T-helper 1 cell treated with Interleukin-12 subunit alpha and Interleukin-12 subunit beta and Interleukin-4 antibody, amounts not matched to agents 30 μg/mL and 1 μg/mL, for 36 hours (primary cell): ENCODE measurements around the gene ATP6V0D1.

Experiments used
- H3K27ac Mint-ChIP-seq: one replicate; pipeline ENCODE4 v1.8.0; 2021; ENCODE audit warnings: mild to moderate bottlenecking, mixed read lengths
- H3K27me3 Mint-ChIP-seq: one replicate; pipeline ENCODE4 v1.8.0; 2021; ENCODE audit warnings: low read depth, mixed read lengths
- H3K36me3 Mint-ChIP-seq: one replicate; pipeline ENCODE4 v1.8.0; 2021; ENCODE audit warnings: low read depth, mixed read lengths
- H3K4me1 Mint-ChIP-seq: one replicate; pipeline ENCODE4 v1.8.0; 2021; ENCODE audit warnings: low read depth, mixed read lengths
- H3K4me3 Mint-ChIP-seq: one replicate; pipeline ENCODE4 v1.8.0; 2021; ENCODE audit warnings: mild to moderate bottlenecking, moderate library complexity, mixed read lengths
- H3K9me3 Mint-ChIP-seq: one replicate; pipeline ENCODE4 v1.8.0; 2021; ENCODE audit warnings: mixed read lengths

Gene ATP6V0D1

DNA sequence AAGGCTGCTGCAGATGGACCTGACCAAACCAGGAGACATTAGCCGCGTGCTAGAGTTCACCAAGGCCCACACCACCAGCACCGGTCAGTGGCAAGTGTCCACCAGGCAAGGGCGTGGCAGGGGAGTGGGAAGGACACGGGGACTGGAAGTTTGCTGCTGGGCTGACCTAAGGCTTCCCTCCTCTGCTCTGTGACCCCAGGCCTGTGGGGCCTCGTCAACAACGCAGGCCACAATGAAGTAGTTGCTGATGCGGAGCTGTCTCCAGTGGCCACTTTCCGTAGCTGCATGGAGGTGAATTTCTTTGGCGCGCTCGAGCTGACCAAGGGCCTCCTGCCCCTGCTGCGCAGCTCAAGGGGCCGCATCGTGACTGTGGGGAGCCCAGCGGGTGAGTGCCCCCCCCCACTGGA lies 45.2 kb downstream of the ATP6V0D1 start:
- no peak overlapping the region for H3K27ac Mint-ChIP-seq
- H3K27me3 Mint-ChIP-seq = peaks cover 13% of the 10 kb centered on the region
- peaks cover 6% of the 10 kb centered on the region for H3K4me1 Mint-ChIP-seq
- H3K4me3 Mint-ChIP-seq = no peak overlapping the region
- H3K9me3 Mint-ChIP-seq = no peaks in the 10 kb centered on the region
- peaks cover 7% of the 10 kb centered on the region for H3K36me3 Mint-ChIP-seq

DNA sequence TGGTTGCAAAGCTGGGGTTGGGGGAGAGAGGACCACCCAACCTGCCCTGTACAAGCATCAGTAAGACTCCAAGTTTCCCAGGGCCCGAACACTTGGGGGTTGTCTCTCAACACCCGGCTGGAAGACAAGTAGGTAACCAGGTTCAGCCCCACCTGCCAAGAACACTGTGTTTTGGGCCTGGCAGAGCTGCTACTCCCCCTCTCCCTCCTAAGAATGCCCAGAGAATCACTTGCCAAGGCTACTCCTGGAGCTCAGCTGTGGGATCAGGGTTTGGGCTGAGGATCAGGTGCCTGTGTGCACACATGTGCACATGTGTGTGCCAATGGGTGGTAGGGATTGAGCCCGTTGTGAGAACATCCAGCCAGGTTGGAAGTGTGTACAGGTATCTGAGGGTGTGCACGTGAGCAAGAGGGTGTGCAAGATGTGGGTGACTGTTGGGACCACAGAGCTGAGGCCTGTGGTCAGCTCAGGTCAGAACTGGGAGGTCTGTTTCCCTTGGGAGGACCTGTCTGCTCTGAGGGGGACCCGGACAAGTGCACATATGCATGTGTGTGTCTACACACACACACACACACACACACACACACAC lies 47.7 kb downstream of the ATP6V0D1 start:
- Mint-ChIP-seq H3K27ac (no peak overlapping the region), H3K9me3 (no peaks in the 10 kb centered on the region), H3K27me3 (peaks cover 36% of the 10 kb centered on the region), H3K36me3 (peaks cover 2% of the 10 kb centered on the region), H3K4me1 (peaks cover 9% of the 10 kb centered on the region), H3K4me3 (no peak overlapping the region)

DNA sequence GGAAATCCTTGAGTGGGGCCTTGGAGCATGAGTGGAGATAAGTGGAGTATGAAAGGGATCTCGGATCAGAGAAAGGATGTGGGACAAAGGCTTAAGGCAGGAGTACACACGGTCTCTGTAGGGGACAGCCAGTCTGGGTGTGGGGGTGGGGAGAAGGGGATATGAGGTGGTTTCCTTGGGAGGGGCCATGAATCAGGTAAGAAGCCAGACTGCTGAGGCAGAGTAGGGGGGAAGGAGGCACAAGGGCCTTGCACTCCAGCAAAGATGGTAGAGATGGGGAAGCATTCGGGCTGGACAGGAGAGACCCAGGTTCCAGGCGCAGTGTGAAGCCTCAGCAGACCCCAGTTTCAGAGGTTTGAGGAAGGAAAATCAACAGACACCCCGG lies 48.5 kb downstream of the ATP6V0D1 start:
- Mint-ChIP-seq H3K4me3 (no peak overlapping the region), H3K27me3 (peaks cover 40% of the 10 kb centered on the region), H3K9me3 (no peaks in the 10 kb centered on the region), H3K36me3 (peaks cover 2% of the 10 kb centered on the region), H3K27ac (no peak overlapping the region), H3K4me1 (peaks cover 5% of the 10 kb centered on the region)

DNA sequence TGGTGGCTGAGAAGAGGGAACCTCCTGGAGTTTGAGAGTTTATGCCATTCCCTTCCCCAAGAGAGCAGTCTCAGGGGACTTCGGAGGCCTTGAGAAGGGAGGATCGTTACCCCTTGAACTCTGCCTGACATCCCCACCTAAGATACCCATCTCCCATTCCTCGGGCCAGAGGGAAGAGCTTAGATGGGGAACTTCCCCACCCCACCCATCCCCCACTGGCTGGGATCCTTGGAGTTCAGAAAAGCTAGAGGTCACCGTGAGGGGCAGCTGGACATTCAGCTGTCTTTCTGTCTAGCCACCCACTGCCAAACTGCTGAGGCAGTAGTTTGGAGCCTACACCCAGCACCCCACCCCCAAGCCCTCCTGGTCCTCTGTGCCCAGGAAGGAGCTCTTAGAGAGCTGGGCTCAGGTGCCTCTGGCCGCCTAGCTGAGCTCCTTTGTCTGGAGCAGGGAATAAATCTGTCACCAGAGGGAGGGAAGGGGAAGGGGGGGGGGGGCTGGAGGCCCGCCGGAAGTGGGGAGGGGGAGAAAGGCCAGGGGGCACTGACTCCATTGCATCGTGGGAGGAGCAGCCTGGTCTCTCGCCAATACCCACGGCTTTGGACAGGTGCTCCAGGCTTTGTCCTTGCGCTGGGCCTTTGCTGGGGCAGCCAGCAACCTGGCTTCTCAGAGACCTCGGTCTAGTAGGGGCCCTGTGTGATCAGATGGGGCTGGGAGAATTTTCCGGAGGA lies 49.0 kb downstream of the ATP6V0D1 start:
- no peak overlapping the region for H3K27ac Mint-ChIP-seq
- H3K4me3 Mint-ChIP-seq = peak overlapping the region; percentile 31
- H3K4me1 Mint-ChIP-seq = peaks cover 5% of the 10 kb centered on the region
- no peaks in the 10 kb centered on the region for H3K9me3 Mint-ChIP-seq
- H3K36me3 Mint-ChIP-seq = peaks cover 2% of the 10 kb centered on the region
- H3K27me3 Mint-ChIP-seq = peaks cover 44% of the 10 kb centered on the region

DNA sequence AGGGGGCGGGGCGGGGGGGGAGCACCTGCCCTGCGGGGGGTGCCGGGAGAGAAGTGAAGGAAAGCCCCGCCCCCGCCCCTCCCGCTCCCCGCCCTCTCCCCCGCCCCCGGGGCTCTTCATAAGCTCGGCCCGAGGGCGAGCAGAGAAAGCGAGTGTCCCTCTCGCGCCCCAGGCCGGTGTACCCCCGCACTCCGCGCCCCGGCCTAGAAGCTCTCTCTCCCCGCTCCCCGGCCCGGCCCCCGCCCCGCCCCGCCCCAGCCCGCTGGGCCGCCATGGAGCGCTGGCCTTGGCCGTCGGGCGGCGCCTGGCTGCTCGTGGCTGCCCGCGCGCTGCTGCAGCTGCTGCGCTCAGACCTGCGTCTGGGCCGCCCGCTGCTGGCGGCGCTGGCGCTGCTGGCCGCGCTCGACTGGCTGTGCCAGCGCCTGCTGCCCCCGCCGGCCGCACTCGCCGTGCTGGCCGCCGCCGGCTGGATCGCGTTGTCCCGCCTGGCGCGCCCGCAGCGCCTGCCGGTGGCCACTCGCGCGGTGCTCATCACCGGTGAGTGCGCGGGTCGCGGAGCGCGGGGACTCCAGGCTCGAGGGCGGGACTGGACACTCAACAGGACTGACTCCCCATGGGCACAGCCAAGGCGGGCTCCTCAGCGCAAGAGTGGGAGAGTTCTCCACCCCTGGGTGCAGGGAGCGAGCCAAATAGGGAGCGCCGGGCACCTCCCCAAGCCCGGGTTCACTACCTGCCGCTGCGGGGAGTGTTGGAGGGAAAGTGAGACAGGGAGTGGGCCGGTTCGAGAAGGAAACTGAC lies 49.8 kb downstream of the ATP6V0D1 start, which contains the start of gene HSD11B2:
HSD11B2 (plus strand) TSS at position 145 of the 798 bp plus-strand sequence; CDS start at position 273, 128 bp downstream.
- H3K27ac Mint-ChIP-seq = peak within 1 kb of the TSS; percentile 15
- peak within 1 kb of the TSS; percentile 75 for H3K4me3 Mint-ChIP-seq
- peaks cover 5% of the 10 kb centered on the region for H3K4me1 Mint-ChIP-seq
- no peaks in the 10 kb centered on the region for H3K9me3 Mint-ChIP-seq
- peaks cover 50% of the 10 kb centered on the region for H3K27me3 Mint-ChIP-seq
- peaks cover 2% of the 10 kb centered on the region for H3K36me3 Mint-ChIP-seq

DNA sequence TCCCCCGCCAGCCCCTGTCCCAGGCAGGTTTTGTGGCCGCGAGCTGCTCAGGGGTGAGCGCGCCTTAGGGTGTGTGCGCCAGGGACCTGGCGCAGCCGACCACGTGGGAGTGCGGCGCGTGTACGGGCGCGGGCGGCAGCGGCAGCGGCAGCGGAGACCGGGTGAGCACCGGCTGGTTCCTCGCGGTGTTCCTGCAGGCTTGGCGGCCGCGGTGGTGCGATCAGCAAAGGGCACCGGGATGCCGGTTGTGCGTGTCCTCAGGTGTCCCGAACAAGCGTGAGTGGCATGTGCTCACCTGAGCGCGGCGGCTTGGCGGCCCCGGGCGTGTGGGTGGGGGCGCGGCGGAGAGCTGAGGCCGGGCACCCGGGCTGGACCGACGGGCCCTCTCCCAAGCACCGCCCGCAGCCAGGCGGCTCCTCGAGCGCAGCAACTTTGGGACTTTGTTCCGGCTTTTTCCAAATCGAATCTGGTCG lies 50.4 kb downstream of the ATP6V0D1 start:
- H3K27me3 Mint-ChIP-seq = peaks cover 50% of the 10 kb centered on the region
- H3K4me3 Mint-ChIP-seq = peak overlapping the region; percentile 75
- peak overlapping the region; percentile 15 for H3K27ac Mint-ChIP-seq
- peaks cover 2% of the 10 kb centered on the region for H3K36me3 Mint-ChIP-seq
- H3K4me1 Mint-ChIP-seq = peaks cover 5% of the 10 kb centered on the region
- no peaks in the 10 kb centered on the region for H3K9me3 Mint-ChIP-seq

DNA sequence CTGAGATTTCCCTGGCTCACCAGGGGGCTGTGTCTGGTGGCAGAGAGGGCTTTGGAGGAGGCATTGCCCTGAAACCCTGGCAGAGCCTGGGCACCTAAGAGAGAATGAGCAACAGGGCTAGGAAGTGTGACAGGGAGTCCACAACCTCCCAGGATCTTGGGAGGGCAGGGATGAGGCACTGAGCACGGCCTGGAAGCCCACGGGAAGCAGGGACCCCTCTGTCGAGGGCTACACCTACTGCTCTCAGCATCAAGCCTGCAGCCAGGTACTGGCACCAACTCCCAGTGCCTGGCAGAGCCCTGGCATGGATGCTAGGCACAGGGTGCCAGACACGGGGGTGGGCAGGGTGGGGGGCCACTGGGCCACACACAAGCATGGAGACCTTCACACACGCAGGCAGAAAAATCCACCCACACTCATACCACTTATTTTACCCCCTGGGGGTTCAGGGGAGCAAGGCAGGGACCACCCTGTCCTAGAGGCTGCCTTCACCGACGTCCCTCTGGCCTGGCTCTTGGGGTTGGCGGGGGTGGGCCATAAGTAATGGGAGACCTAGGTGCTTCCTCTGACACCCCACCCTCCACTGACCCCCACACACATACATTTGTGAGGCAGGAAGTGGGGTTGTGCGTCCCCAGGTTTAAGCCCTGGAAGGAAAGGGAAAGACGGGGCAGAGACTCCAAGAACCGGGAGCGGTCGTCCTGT lies 51.0 kb downstream of the ATP6V0D1 start:
- Mint-ChIP-seq H3K36me3 (peaks cover 2% of the 10 kb centered on the region), H3K27me3 (peaks cover 55% of the 10 kb centered on the region), H3K4me3 (peak overlapping the region; percentile 75), H3K4me1 (peaks cover 5% of the 10 kb centered on the region), H3K27ac (peak overlapping the region; percentile 15), H3K9me3 (no peaks in the 10 kb centered on the region)

DNA sequence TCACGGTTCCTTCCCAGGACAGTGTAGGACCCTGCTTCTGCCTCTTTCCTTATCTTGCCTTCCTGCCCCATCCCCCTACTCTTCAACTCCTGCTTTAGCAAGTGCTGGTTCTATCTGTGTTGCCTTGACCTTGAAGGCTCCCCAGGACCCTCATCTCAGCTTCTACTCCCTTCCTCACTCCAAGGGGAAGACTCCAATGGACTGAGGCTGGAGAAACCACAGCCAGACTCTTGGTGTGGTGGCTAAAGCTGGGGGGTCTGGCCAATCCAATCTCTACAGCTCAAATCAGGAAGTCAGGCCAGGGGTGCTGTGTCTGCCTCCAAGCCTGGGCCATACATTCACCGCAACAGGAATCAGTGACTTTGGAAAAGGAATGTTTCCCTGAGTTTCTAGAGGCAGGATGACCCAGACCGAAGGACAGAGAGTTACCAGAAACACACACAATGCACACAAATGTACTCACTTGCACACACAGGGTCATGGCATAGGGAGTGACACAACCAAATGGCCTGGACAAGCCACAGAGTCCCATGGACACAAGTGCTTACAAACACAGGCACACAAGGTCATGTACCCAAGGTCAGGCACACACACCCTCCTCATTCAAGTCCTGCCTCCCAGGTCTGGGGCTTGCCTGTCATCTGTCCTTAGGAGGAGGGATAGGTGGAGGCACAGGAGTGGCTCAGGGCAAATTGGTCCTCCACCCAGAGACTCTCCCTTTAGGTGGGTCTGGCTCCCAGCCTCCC lies 51.7 kb downstream of the ATP6V0D1 start:
- Mint-ChIP-seq H3K4me3 (peak overlapping the region; percentile 51), H3K27ac (no peak overlapping the region), H3K27me3 (peaks cover 56% of the 10 kb centered on the region), H3K9me3 (no peaks in the 10 kb centered on the region), H3K4me1 (peaks cover 5% of the 10 kb centered on the region), H3K36me3 (peaks cover 2% of the 10 kb centered on the region)

DNA sequence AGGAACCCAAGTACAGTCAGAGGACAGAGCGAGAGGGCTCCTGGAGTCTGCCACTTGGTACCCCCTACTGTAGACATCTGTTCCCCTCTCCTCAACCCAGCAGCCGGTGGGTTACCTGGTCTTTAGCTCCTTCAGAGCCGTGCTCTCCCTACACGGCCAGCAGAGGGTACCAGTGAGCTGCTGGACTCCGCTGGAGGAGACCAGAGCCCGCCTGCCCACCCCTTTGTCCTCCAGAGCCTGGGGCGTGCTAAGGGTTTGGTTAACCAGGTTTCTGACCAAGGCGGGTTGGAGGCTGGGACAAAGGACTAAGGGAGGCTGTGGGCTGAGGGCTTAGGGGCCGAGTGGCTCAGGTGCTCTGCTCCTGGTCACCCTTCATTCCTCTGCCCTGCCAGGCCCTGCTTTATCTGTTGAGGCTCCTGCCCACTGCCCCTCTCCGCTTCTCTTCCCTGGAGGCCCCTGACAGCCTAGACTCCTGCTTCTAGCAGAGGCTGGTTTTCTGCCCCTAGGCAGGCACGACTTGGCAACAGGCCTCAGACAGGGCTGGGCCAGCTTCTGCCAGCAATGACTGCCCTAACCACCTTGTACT lies 52.7 kb downstream of the ATP6V0D1 start:
- Mint-ChIP-seq H3K4me3 (no peak overlapping the region), H3K4me1 (peaks cover 5% of the 10 kb centered on the region), H3K27me3 (peaks cover 61% of the 10 kb centered on the region), H3K36me3 (no peaks in the 10 kb centered on the region), H3K9me3 (no peaks in the 10 kb centered on the region), H3K27ac (no peak overlapping the region)

DNA sequence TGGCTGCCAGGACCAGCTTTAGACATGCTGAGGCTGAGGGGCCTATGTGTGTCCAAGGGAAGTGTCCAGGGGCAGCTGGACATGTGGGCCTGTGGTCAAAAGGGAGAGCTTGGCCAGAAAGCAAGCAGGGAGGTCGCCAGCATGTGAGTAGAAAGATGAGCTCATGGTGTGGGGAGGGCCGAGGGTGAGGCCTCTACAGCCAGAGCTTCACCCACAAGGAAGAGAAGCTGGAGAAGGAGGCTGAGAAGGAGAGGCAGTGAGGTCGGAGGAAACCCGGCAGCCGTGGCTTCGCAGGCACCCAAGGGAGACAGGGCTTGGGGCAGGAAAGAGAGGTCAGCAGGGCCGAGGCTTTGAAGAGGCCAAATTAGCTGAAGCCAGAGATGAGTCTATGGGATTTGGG lies 54.0 kb downstream of the ATP6V0D1 start:
- Mint-ChIP-seq H3K4me1 (peaks cover 5% of the 10 kb centered on the region), H3K27ac (no peak overlapping the region), H3K27me3 (peaks cover 54% of the 10 kb centered on the region), H3K4me3 (no peak overlapping the region), H3K9me3 (no peaks in the 10 kb centered on the region), H3K36me3 (no peaks in the 10 kb centered on the region)

DNA sequence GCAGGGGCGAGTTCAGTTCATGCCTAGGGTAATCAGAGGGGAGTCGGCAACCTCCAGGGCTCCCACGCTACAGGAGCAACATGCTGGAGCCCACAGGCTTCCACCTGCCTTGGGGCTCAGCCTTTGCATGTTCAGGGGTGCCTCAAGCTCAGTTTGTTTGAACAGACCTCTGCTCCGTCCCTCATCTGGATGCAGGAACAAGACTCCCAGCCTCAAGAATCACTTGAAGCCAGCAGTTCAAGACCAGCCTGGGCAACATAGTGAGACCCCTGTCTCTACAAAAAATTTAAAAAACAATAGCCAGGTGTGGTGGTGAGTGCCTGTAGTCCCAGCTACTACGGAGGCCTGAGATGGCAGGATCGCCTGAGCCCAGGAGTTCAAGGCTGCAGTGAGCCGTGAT lies 54.9 kb downstream of the ATP6V0D1 start:
- Mint-ChIP-seq H3K4me3 (no peak overlapping the region), H3K27ac (no peak overlapping the region), H3K36me3 (no peaks in the 10 kb centered on the region), H3K9me3 (no peaks in the 10 kb centered on the region), H3K4me1 (peaks cover 2% of the 10 kb centered on the region), H3K27me3 (peaks cover 48% of the 10 kb centered on the region)

DNA sequence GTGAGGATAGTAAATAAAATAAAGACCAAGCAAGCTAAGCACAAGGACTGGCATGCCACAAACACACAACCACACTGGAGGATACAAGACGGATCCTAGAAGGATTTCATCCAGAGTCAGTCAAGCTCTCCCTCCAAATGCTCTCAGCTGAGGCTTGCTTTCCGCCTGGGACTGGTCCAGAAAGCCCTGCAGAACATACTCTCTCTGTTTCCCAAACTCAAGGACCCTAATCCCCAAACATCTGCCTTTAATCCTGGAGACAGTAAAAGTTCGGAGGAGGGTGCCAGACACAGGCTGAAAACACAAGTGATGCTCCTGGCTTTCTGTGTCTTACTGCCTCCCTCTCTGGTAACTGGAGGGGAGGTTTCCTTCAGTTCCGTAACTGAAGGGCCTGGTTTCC lies 55.4 kb downstream of the ATP6V0D1 start:
- Mint-ChIP-seq H3K27me3 (peaks cover 48% of the 10 kb centered on the region), H3K9me3 (no peaks in the 10 kb centered on the region), H3K36me3 (no peaks in the 10 kb centered on the region), H3K4me3 (no peak overlapping the region), H3K27ac (no peak overlapping the region), H3K4me1 (peaks cover 2% of the 10 kb centered on the region)

DNA sequence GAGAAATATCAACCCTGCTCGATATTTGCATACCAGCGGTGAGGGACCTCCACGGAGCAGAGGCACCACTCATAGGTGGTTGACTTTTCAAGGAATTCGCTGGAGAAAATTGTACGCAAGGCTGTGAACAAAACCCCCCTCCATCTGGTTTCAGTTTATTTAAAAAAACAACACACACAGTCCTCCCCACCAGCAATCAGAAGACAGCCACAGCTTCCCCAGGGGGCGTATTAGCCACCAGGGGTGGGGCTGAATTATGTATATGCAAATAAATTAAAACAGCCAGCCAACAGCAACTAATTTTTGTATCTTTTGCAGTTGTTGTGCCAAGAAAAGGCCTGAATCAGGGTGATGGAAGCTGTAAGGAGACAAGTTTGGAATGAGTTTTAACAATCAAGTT lies 55.9 kb downstream of the ATP6V0D1 start:
- H3K27ac Mint-ChIP-seq = no peak overlapping the region
- no peaks in the 10 kb centered on the region for H3K4me1 Mint-ChIP-seq
- peaks cover 43% of the 10 kb centered on the region for H3K27me3 Mint-ChIP-seq
- no peaks in the 10 kb centered on the region for H3K9me3 Mint-ChIP-seq
- no peaks in the 10 kb centered on the region for H3K36me3 Mint-ChIP-seq
- H3K4me3 Mint-ChIP-seq = no peak overlapping the region
